Activated CD8-positive, alpha-beta memory T cell treated with anti-CD3 and anti-CD28 coated beads, Interleukin-2, amount 50 U/mL, for 1 hour (primary cell): ENCODE data around the gene STK40.

ENCODE experiments used
- DNase-seq: peaks from one replicate; pipeline ENCODE4 v3.0.0-alpha.2; 2020; ENCODE audit errors: extremely low read depth

Gene STK40

DNA sequence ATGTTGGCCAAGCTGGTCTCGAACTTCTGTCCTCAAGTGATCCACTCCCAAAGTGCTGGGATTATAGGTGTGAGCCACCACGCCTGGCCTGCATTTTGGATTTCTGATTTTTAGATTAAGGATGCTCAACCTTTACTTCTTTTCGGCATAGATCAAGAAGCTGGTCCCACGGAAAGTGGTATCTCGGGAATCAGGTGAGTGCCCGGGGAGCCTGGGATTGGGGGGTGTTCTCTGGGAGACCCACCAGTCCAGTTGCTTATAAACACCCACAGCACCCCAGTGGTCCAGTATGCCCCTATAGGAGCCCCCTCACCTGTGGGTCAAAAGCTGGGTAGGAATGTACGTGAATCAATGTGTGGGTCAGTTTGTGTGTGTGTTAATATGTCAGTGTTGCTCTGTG lies 76.3 kb downstream of the STK40 start:
- DNase-seq: no peak

DNA sequence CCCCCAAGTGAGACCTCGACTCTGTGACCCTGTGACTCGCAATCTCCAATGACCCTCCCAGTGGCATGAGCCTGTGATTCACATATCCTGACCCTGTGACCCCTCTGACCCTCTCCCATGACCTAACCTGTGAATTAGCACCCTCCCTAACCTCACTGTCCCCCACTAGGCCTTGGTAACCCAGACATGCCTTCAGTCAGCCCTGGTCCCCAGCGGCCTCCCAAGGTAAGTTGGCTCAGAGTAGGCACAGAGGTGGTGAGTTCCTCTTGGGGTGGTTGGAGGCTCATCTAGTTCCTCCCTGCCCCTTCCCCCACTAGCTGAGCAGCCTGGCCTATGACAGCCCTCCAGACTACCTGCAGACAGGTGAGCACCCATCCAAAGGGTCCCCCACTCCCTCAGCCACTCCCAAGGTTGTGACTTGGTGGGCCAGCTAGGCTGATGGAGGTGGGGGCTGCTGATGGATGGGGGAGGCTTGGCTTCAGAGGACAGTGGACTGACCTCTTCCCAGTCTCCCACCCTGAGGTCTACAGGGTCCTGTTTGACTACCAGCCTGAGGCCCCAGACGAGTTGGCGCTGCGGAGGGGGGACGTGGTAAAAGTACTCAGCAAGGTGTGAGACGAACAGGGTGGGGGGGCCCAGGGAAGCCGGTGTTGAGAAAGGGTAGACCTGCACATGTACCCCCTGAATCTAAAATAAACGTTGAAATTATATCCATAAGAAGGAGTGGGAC lies 78.0 kb downstream of the STK40 start:
- no peak for DNase-seq

DNA sequence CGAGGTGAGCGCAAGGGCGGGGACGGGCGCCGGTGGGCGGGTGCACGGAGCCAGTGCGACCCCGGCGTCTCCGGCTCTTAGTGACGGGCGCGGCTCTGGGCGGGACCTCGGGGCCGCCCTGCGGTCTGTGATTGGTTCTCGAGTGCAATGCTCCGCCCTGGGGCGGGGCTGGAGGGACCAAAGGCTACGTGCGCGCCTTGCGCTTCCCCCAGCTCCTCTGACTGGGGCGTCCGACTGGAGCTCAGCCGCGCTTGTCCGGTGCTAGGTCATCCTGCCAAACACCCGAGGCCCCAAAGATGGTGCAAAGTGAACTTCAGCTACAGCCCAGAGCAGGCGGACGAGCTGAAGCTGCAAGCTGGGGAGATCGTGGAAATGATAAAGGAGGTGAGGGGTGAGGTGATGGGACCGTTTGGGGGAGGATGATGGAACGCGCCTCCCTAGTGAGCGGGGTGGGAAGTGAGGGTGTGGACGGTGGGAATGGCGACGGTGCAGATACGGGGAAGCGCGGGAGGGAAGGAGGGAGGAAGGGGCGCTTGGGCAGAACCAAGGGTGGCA lies 78.7 kb downstream of the STK40 start:
- peak; percentile 74 for DNase-seq

DNA sequence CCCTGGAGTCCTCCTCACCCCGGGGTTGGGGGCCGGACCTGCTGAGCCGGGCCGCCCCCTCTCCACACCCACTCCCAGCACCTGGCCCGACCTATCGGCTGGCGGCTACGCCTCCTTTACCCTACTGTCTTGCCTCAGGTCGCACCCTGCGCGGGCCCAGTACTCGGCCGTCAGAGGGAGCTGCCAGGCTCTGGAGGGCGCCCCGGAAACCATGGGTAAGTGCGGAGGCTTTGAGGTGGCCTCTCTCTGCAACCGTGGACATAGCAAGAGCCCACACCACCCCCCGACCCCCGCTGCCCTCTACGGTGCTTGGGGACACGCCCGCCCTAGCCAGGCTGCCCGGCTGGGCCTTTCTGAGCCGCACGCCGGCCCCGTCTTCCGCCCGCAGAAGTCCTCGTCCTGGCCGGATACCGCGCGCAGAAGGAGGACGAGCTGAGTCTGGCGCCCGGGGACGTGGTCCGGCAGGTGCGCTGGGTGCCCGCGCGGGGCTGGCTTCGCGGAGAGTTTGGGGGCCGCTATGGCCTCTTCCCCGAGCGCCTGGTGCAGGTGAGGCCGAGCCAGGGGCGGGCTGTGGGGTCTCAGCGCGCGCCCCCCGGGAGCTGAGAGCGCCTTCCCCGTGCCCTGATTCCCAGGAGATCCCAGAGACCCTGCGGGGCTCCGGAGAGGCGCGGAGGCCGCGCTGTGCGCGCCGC lies 79.4 kb downstream of the STK40 start, which contains the start of gene SH3D21:
TSS of gene SH3D21 (plus strand) at position 159 of the 692 bp plus-strand sequence. CDS start at position 212, 53 bp downstream.
- DNase-seq: no peak

DNA sequence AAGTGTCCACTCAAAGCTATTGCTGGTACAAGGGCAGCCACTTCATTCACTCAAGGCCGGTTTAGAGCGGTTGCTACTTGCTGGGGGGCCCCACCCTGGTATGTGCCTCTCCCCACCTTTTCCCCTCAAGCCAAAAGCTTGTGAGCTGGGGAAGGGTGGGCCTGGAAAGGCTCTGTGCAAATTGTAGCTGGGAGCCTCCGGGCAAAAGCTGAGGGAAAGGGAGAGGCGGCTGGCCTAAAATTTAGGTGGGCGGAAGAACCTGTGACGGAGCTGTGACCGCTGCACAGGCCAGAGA lies 79.9 kb downstream of the STK40 start:
- no peak for DNase-seq

DNA sequence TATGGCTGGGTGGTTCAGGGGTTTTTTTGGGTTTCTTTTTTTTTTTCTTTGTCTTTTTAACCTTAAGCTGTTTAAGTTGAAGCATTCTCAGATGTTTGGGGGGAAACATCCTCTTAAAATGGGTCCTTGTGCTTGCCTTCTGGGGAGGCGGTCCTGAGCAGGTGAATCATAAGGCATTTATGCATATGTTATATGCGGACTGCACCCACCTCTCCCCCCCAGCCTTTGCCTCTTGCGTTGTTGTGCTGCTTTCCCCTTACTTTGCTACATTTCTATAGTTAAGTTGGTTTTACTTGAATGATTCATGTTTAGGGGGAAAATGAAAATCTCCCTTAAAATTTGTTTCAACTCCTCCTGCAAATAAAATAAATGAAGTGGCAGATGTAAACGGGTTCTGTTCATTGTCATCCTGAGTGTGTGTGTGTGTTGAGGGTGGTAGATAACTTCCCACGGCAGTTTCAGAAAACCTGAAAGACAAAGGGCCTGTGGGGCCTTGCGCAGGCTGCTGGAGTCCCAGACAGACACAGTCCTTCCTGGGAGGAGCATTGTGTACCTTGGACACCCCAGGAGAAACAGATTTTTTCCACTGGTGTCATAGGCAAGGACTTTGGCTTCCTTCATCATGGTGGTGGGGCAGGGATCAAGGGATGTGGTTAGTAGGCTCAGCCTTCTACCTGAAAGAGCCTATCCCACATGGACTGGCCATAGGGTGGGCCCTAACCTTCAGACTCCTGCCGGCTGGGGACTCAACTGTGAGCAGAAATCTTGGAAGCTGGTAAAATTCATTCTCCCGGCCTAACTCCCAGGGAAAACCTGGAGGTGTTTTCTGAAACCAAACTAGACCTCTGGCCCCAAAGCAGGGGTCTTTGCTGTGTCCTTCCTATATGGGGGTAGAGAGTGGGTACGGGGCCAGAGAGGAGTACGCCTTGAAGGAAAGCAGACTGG lies 80.5 kb downstream of the STK40 start:
- no peak for DNase-seq

DNA sequence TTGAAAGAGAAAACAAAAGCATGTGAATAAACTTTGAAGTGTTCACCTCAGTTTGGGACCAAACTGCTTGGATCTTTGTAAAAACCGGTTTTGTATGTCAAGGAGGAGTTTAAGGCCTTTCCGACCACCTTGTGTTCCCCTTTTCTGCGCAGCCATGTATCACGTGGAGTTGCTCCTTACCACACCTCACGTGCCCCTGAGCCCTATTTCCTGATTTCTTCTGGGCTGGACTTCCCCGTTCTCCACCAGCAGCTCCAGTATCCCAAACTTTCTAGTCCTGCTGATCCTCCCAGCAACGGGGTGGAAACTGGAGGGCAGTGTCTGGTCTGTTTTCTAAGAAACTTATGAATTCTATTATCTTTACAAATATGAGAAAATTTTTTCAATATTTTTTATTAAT lies 81.2 kb downstream of the STK40 start:
- no peak for DNase-seq

DNA sequence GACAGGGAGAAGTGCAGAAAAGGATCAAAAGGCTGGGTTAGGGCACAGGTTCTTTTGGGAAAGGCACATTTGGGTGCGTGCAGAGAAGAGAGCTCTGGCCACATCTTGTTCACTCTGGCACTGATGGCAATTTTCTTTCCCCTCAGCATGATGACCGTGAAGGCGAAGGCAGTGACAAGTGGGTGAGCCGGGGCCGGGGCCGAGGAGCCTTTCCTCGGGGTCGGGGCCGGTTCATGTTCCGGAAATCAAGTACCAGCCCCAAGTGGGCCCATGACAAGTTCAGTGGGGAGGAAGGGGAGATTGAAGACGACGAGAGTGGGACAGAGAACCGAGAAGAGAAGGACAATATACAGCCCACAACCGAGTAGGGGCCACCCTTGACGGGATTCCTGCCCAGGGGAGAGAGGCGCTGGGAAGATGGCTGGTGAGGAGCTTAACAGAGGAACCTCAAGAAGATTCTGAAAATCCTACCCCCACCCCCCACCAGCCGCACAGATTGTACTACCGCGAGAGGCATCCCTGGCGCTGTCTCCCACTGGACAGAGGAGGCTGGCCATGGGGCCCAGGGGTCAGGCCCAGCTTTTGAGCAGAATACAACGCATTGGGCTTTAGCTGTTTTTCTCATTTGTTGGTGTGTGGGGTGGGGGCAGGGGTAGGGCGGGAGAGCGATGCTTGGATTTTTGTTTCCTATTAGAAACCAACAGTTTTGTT lies 81.9 kb downstream of the STK40 start:
- no peak for DNase-seq

DNA sequence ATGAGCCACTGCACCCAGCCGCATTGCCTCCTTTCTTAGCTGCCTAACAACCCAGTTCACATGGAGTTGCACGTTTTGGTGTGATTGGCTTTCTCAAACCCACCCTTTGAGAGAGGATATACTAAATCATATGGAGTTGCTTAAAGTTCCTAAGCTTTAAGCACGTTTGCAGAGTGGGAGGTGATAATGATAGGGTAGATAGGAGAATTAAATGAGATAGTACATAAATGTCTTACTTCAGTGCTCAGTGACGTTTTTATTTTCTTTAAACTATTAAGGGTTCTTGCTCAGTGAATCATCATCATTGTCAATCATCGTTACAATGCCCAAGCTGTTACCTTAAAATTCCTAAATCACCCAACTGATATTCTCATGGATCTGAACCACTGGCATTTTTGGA lies 82.5 kb downstream of the STK40 start:
- no peak for DNase-seq

DNA sequence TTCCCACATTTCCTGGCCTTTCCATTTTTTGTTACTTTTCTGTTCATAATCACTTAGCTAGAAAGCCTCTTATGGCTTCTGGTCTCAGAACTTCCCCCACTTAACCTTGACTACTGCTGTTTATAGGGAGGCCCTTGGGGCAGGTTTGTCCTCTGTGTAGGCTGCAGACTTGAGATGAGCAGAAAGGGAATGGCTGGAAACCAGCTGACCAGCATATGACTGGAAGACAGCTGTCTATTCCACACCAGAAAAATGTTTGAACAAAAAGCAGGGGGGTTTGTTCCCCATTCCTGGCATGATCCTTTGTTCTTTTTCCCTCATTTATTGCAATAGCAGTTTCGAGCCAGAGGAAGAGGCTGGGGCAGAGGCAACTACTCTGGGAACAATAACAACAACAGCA lies 84.5 kb downstream of the STK40 start:
- no peak for DNase-seq

DNA sequence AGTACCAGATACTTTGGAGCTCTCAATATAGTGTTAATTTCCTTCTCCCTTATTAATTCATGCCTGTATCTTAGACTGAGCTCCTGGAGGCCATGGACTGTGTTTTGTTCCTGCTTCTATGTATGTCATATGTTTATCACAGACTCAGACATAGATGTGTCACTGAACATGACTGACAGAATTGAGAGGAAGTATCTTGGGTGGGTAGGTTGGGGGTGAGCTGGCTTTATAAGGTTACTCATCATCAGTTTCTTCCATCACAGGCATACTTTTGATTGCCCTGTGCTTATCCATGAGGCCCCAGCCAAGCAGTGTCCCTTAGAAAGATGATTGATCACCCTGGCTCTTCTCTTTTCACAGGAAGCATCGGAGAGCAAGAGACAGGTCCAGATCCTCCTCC lies 85.2 kb downstream of the STK40 start:
- no peak for DNase-seq

DNA sequence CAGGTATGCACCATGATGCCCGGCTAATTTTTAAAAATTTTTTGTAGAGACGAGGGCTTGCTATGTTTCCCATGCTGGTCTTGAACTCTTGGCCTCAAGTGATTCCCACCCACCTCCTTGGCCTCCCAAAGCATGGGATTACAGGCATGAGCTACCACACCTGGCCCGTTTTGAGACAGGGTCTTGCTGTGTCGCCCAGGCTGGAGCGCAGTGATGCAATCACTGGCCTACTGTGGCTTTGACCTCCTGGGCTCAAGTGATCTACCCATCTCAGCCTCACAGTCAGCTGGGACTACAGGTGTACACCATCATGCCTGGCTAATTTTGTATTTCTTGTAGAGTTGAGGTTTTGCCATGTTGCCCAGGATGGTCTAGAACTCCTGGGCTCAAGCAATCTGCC lies 87.1 kb downstream of the STK40 start:
- no peak for DNase-seq

DNA sequence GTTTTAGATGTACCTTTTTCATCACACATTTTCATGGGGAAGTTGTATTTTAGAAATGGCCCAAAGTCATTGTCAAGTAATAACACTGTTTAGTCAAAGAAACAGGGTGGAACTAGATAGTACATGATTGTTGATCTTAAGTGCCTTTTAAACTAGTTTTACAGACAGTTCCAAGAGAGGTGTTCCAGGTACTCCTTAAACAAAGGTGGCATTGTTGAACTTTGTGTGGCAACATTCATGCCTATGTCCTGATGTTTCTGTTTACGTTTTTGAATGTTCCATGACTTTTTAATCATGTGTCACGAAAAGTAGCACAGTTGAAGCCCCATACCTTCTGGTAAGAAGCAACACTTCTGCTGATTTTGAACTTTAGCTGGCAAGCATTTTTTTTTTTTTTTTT lies 88.7 kb downstream of the STK40 start:
- no peak for DNase-seq

DNA sequence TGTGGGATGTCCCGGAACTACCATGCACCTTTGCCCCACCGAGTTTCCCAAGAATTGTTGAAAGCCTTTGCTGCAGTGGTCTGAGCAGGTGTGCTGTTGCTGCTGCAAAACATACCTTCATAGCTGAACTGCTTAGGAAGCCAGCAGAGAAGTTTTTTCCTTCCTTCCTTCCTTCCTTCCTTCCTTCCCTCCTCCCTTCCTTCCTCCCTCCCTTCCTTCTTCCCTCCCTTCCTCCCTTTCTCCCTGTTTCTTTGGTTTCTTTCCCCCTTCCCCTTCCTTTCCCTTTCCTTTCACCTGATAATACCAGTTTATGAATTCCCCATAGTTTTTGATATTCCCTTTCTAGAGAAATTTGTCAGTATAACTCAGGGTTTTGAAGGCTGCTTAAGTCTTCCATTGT lies 90.3 kb downstream of the STK40 start:
- no peak for DNase-seq
